ENCODE data around the gene SPINK1.

Gene SPINK1

GRCh38 chr5:147876141-147876540 is 44.7 kb upstream of the SPINK1 start:
- no peak for TF ChIP-seq POLR2AphosphoS5 (IDR thresholded peaks at IDR 0.05; ENCODE audit: low read depth, low read length)
- TF ChIP-seq TAF1 (IDR thresholded peaks at IDR 0.05; ENCODE audit: borderline replicate concordance, insufficient read depth, low read length), result no peak
- no peak for TF ChIP-seq SIN3A (IDR thresholded peaks at IDR 0.05; ENCODE audit: borderline replicate concordance, insufficient read depth, low read length)
- no peak for TF ChIP-seq FOXP2 (optimal IDR thresholded peaks at IDR 0.05; ENCODE audit: borderline replicate concordance, extremely low read depth, extremely low read length, insufficient read depth)
- TF ChIP-seq REST (IDR thresholded peaks at IDR 0.05; ENCODE audit: insufficient read depth in 1 of 2, low read depth in 2 of 2, low read length in 2 of 2), result no peak

GRCh38 chr5:147874910-147875367 is 43.5 kb upstream of the SPINK1 start:
- TF ChIP-seq REST (IDR thresholded peaks at IDR 0.05; ENCODE audit: insufficient read depth in 1 of 2, low read depth in 2 of 2, low read length in 2 of 2) (no peak), POLR2AphosphoS5 (IDR thresholded peaks at IDR 0.05; ENCODE audit: low read depth, low read length) (no peak), FOXP2 (optimal IDR thresholded peaks at IDR 0.05; ENCODE audit: borderline replicate concordance, extremely low read depth, extremely low read length, insufficient read depth) (no peak), SIN3A (IDR thresholded peaks at IDR 0.05; ENCODE audit: borderline replicate concordance, insufficient read depth, low read length) (no peak), TAF1 (IDR thresholded peaks at IDR 0.05; ENCODE audit: borderline replicate concordance, insufficient read depth, low read length) (no peak)

GRCh38 chr5:147869112-147869511 is 37.6 kb upstream of the SPINK1 start:
- TF ChIP-seq TAF1 (IDR thresholded peaks at IDR 0.05; ENCODE audit: borderline replicate concordance, insufficient read depth, low read length) (no peak), REST (IDR thresholded peaks at IDR 0.05; ENCODE audit: insufficient read depth in 1 of 2, low read depth in 2 of 2, low read length in 2 of 2) (no peak), POLR2AphosphoS5 (IDR thresholded peaks at IDR 0.05; ENCODE audit: low read depth, low read length) (no peak), FOXP2 (optimal IDR thresholded peaks at IDR 0.05; ENCODE audit: borderline replicate concordance, extremely low read depth, extremely low read length, insufficient read depth) (no peak), SIN3A (IDR thresholded peaks at IDR 0.05; ENCODE audit: borderline replicate concordance, insufficient read depth, low read length) (no peak)

- TF ChIP-seq TAF1 (IDR thresholded peaks at IDR 0.05; ENCODE audit: borderline replicate concordance, insufficient read depth, low read length), result no peak
These were observed 32.1 kb upstream of the SPINK1 start for GRCh38 chr5:147863454-147864158.

- TF ChIP-seq REST (IDR thresholded peaks at IDR 0.05; ENCODE audit: insufficient read depth in 1 of 2, low read depth in 2 of 2, low read length in 2 of 2) (no peak), FOXP2 (optimal IDR thresholded peaks at IDR 0.05; ENCODE audit: borderline replicate concordance, extremely low read depth, extremely low read length, insufficient read depth) (no peak), POLR2AphosphoS5 (IDR thresholded peaks at IDR 0.05; ENCODE audit: low read depth, low read length) (no peak), SIN3A (IDR thresholded peaks at IDR 0.05; ENCODE audit: borderline replicate concordance, insufficient read depth, low read length) (no peak), TAF1 (IDR thresholded peaks at IDR 0.05; ENCODE audit: borderline replicate concordance, insufficient read depth, low read length) (no peak)
These were observed 29.2 kb upstream of the SPINK1 start for GRCh38 chr5:147860641-147861025.
